ENCODE data around the gene CDC42BPA.

The CDC42BPA gene

GRCh38 chr1:227070638-227071285 is 247.5 kb downstream of the CDC42BPA start:
- no peak for DNase-seq (ENCODE audit: low read depth in 2 of 2)

GRCh38 chr1:227069490-227069889 is 248.8 kb downstream of the CDC42BPA start:
- DNase-seq (ENCODE audit: low read depth in 2 of 2), result no peak

GRCh38 chr1:227068883-227069282 is 249.4 kb downstream of the CDC42BPA start:
- no peak for DNase-seq (ENCODE audit: low read depth in 2 of 2)

- DNase-seq (ENCODE audit: low read depth in 2 of 2), result no peak
These were observed 251.3 kb downstream of the CDC42BPA start for GRCh38 chr1:227066999-227067398.

- no peak for DNase-seq (ENCODE audit: low read depth in 2 of 2)
These were observed 253.0 kb downstream of the CDC42BPA start for GRCh38 chr1:227065311-227065710.

GRCh38 chr1:227062306-227062705 is 256.0 kb downstream of the CDC42BPA start:
- no peak for DNase-seq (ENCODE audit: low read depth in 2 of 2)

- DNase-seq (ENCODE audit: low read depth in 2 of 2), result no peak
These were observed 259.2 kb downstream of the CDC42BPA start for GRCh38 chr1:227059076-227059475.

GRCh38 chr1:227058321-227058751 is 260.0 kb downstream of the CDC42BPA start:
- DNase-seq (ENCODE audit: low read depth in 2 of 2), result peak; percentile 24 to 26

GRCh38 chr1:227049253-227049652 is 269.0 kb downstream of the CDC42BPA start:
- DNase-seq (ENCODE audit: low read depth in 2 of 2), result no peak

GRCh38 chr1:227043755-227044154 is 274.5 kb downstream of the CDC42BPA start:
- peak in 1 of 2 experiments; percentile 9 for DNase-seq (ENCODE audit: low read depth in 2 of 2)

- no peak for DNase-seq (ENCODE audit: low read depth in 2 of 2)
These were observed 276.0 kb downstream of the CDC42BPA start for GRCh38 chr1:227042292-227042691.

- no peak for DNase-seq (ENCODE audit: low read depth in 2 of 2)
These were observed 279.9 kb downstream of the CDC42BPA start for GRCh38 chr1:227038401-227038800.

GRCh38 chr1:227037121-227037520 is 281.2 kb downstream of the CDC42BPA start:
- DNase-seq (ENCODE audit: low read depth in 2 of 2), result no peak

GRCh38 chr1:227035316-227035715 is 283.0 kb downstream of the CDC42BPA start:
- no peak for DNase-seq (ENCODE audit: low read depth in 2 of 2)

GRCh38 chr1:227033880-227034279 is 284.4 kb downstream of the CDC42BPA start:
- no peak for DNase-seq (ENCODE audit: low read depth in 2 of 2)

- DNase-seq (ENCODE audit: low read depth in 2 of 2), result no peak
These were observed 285.9 kb downstream of the CDC42BPA start for GRCh38 chr1:227032396-227032795.

GRCh38 chr1:227016990-227017389 is 301.3 kb downstream of the CDC42BPA start:
- no peak for DNase-seq (ENCODE audit: low read depth in 2 of 2)

- no peak for DNase-seq (ENCODE audit: low read depth in 2 of 2)
These were observed 307.6 kb downstream of the CDC42BPA start for GRCh38 chr1:227010645-227011044.

- DNase-seq (ENCODE audit: low read depth in 2 of 2), result no peak
These were observed 308.4 kb downstream of the CDC42BPA start for GRCh38 chr1:227009937-227010336.

GRCh38 chr1:227006226-227006796 is 312.0 kb downstream of the CDC42BPA start:
- no peak for DNase-seq (ENCODE audit: low read depth in 2 of 2)

- DNase-seq (ENCODE audit: low read depth in 2 of 2), result no peak
These were observed 313.5 kb downstream of the CDC42BPA start for GRCh38 chr1:227004796-227005195.

- DNase-seq (ENCODE audit: low read depth in 2 of 2), result no peak
These were observed 315.1 kb downstream of the CDC42BPA start for GRCh38 chr1:227003165-227003564.

GRCh38 chr1:227002531-227003049 is 315.7 kb downstream of the CDC42BPA start:
- DNase-seq (ENCODE audit: low read depth in 2 of 2), result no peak

All from fibroblast of skin of left quadriceps (primary cell).